NOMO-1 treated with dmso at 0.1 percent for 144 hours (cell line): ENCODE measurements around the gene FAM227B.
"Not testable (repeated sequence)": the region's sequence is repeated elsewhere in the genome, so short reads cannot be mapped to it uniquely, and the experiment has no call there.

Source experiments
- DNase-seq: peaks from one replicate; lab custom pipeline; 2025; ENCODE audit not compliant: unreplicated experiment; lab: John Stamatoyannopoulos, UW

Gene FAM227B

DNA sequence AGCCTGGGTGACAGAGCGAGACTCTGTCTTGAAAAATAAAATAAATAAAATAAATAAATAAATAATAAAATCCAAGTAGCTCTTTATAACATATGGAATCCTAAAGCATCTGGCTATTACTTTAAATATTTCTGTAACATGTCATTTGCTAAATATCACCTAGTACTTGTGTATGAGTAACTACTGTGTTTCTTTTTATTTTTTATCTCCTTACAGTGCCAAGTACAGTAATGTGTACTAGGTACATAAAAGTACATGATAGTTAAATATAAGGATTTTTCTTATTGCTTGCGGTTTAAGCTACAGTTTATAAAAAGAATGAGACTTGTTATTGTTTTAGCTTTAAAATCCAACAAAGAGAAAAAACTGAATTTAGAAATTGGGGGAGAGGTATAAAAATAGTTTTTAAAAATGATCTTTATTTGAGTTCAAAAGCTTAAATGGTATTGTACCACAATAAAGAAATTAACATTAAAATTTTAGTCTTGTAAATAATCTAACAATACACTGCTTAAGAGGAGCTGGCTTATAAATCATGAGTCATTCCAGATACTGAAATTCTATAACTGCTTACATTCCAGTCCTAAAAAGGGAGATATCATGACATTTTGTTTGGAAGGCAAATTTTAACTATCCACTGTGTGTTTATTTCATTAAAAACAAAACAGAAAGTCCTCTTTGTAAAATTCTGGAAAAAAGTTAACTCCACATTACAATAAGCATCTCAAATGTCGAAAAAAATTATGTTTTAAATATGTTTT, 124.4 kb downstream of the FAM227B start:
- DNase-seq, result no peak

DNA sequence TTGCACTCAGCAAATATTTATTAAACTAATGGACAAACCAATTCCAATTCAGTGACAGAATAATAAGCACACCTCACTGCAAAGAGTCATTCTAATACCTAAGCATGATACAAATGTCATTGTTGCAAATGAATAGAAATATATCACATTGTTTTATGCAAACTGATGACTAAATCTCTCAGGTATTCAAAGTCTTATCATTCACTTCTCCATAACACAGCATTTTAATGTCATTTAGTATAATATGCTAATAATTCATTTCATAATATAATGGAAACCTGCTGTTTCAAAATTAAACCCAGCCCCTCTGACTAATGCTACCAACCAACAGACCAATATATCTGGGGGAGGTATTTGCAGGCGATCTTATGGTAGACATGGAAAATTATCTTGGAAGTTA, 125.8 kb downstream of the FAM227B start:
- no peak for DNase-seq

DNA sequence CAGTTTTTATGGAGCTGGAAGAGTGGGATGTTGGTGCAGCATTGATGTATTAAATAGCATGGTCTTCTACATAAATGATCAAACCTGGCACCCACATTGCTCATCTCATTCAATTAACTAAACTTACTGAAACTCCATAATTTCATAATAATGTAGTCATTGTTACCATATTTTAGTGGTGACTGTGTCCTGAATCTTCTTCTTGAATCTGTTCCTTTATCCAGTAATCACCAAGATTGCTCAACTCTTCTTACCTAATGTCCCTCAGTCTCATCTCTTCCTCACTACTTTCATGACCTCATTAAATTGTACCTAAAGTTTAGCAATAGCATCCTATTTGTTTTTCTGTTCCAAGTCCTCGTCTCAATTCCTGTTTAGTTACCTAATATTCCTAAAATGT, 127.8 kb downstream of the FAM227B start:
- DNase-seq, result no peak

DNA sequence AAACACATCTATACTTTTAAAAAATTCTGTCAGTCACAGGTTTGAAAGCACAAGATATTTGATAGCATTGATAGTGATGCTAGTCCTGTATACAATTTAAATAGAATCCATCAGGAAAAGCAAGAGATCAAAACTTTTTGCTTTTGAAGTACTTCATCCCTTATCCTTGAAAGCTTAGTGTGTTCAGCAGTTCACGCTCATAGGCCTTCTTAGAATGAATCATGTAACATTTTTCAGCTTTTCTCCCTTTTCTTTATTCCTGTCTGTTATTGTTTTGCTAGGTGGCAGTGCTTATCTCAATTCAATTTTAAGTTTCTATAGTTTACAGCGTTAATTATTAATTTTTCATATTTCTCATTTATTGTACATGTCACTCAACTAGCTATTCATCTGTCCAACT, 128.5 kb downstream of the FAM227B start:
- no peak for DNase-seq

DNA sequence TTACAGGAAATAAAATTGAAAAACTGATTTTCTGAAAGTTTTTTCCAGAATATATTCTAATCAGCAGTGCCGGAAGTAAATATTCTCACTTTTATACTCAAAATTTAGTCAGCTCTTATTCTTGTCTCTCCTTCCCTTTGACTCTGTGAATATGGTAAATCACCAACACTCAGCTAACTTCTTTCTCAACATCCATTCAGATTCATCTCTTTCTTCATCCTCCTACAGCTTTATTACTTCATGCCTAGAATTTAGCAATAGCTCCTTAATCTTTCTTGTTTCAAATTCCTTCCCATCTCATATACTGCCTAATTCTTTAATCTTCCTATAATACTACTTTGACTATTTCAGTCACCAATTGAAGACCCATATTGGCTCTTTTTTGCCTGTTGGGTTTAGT, 129.7 kb downstream of the FAM227B start:
- no peak for DNase-seq

DNA sequence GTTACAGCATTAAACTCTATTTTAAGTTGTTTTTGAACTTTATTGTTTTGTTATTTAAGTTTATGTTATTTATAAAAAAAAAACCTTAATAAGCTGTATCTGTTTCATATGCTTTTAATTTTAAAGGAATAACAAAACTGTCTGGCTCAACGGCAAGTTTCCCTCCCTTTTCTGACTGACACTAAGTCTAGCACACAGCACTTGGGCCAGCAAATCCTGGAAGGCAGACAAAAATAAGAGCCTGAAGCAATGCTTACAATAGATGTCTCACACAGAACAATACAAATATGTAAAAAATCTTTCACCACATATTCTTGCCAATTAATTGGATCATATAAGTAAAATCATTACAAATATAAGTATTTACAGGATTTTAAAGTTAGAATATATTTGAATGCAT, 135.2 kb downstream of the FAM227B start:
- not testable (repeated sequence) for DNase-seq

DNA sequence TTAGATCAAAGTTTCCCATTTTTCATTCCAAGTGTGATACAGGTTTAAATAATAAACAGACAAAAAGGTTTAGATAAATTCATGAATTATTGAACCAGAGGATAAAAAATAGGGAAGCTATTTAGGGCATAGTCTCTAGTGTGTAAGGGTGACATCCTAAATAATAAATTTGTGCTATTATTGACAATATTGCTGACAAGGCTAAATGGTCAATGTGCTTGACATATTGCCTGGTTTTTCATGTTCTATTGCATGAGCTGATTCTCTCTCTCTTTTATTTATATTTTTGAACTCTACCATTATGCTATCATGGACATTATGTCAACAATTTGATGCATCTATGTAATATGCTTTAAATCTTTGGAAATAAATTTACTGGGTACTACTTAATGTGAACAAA, 141.6 kb downstream of the FAM227B start:
- DNase-seq, result not testable (repeated sequence)

DNA sequence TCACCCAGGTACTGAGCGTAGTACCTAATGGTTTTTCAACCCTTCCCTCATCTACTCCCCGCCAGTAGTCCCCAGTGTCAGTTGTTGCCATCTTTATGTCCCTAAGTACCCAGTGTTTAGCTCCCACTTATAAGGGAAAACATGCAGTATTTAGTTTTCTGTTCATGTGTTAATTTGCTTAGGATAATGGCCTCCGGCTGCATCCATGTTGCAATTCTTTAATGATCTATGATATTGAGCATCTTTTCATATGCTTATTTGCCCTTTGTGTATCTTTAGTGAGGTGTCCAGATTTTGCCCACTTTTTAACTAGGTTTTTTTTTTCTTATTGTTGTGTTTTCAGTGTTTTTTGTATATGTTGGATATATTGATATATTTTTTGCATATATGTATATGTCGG, 142.6 kb downstream of the FAM227B start:
- DNase-seq, result not testable (repeated sequence)

DNA sequence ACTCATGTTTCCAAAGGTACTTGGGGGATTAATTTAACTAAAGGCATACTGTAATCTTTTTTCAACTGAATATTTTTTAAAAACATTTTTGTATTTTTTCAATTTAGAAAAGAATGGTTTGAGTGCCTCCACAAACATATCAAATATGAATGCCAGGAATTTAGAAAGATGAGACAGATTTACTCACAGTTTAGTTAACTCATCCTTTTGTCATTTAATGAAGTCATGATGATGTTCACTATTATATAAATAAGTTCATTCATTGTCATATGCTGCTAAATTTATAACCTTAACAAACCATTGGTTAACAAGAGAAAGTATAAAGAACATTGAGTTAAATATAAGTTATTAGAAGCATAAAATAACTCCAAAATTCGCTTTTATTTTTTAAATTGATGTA, 147.6 kb downstream of the FAM227B start:
- no peak for DNase-seq

DNA sequence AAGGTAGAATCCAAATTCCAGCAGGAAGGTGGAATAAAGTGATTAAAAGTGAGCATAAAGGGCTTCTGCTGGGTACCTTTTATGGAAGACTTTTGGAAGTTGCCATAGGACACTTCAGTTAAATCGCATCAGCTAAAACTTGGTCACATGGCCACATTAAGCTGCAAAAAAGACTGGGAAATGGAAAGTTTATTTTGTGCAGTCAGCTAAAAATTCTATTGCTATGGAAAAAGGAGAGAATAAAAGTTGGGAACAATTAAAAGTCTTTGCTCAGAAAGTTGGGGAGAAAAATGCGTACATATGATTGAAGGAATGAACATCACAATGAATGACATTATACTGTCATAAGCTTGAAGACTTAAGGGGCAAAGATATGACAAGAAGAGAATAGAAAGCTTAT, 148.3 kb downstream of the FAM227B start:
- DNase-seq, result no peak

DNA sequence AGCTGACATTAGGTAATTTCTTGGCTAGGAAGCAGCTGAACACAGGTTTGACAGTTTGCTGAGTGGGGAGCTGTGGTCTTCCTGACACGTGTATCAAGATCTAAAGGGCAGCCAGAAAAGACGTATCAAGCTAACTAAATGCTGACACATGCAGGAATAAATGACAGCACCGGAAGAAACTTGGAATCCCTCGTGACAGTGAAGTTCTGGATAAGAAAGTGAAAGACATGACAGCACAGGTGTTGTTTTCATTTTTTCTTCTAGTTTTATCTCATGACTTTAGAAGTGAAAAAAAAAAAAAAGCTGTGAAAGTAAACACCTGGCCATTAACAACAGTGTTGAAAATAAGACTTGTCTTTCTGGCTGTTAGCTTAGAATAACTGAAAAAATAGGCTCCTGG, 148.9 kb downstream of the FAM227B start:
- DNase-seq, result no peak

DNA sequence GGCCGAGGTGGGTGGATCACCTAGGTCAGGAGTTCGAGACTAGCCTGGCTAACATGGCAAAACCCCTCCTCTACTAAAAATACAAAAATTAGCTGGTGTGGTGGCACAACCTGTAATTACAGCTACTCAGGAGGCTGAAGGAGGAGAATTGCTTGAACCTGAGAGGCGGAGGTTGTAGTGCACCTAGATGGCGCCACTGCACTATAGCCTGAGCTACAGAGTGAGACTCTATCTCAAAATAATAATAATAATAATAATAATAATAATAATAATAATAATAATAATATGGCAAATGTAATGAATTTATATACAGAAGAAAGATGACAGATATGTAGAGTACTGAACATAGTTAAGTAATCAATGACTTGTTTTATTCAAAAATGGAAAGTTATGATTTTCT, 149.4 kb downstream of the FAM227B start:
- not testable (repeated sequence) for DNase-seq

DNA sequence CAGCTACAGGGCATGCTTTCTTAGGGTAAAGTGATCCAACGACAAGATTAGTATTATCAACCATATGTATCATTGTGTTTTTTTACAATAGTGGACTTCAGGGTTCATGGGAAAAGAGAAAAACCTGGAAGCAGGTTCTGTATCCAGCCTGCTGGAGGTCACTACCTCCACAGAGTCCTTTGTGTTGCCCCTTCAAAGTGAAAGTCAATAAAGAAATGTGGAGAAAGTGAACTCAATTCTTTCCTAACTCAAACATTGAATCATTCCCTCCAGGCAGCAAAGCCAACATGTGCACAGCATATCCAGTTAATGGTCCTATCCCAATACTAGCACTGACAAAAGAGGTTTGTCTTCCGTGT, 152.2 kb downstream of the FAM227B start:
- DNase-seq, result no peak

DNA sequence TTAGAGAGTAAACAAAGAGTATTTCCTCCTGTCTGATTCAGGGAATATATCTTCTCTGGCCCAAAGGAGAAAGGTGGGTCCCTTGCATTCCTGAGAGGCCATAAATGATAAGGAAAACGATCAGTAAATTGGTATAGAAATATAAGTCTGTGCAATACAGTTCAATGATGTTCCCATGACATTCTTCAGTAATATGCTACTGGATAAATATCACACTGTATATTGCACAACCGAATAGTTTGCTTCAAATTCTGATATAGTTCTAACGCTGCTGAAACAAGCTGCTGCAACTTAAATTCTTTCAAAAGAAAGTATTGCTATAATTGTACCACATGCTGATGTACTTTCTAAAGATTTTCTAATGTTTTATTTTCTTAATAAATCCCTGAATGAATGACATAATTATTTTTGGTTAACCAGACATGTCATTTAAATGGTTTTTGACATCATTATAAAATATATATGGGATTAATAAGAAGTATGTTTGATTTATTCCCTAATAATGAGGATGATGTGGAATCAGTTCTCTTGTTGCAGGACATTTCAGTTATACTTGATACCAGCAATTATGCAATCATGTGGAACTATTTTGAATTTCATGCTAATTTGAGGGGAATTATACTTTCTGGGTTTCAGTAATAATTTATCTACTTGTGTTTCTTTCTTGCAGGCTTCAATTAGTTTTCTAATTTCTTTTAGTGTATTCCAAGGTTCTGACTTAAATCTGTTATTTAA, 152.7 kb downstream of the FAM227B start:
- no peak for DNase-seq

DNA sequence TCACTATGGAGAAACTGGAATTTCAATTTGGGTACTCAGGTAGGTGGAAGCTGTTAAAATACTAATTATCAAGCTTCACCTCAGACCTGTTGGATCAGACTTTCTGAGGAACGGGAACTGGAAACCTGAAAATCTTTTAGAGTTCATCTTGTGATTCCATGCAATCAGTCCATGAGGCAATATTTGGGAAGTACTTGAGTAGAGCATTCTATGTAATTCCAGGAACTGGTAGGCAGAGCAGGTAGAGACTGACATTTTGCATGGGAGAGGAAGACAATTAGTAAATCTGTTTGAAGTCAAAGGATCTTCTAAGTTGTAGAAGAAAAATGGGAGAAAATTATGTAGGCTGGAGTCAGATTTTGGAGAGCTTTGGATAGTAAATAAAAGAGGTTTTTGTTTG, 154.5 kb downstream of the FAM227B start:
- no peak for DNase-seq

DNA sequence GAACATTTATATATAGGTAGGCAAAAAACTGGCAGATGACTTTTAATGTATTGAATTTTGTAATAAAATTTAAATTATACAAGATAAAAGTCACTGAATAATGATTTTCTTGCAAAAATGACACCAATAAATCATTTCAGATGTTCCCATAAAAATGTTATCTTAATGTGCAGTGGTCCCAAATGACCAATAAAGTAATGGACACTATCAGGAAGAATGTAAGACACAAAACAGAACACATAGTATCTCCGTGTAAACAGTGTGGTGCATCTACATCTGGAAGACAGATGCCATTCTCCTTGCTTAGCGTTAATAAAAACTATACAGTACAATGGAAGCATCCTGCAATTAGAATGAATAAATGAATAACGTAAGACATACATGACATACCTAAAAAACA, 156.1 kb downstream of the FAM227B start:
- no peak for DNase-seq

DNA sequence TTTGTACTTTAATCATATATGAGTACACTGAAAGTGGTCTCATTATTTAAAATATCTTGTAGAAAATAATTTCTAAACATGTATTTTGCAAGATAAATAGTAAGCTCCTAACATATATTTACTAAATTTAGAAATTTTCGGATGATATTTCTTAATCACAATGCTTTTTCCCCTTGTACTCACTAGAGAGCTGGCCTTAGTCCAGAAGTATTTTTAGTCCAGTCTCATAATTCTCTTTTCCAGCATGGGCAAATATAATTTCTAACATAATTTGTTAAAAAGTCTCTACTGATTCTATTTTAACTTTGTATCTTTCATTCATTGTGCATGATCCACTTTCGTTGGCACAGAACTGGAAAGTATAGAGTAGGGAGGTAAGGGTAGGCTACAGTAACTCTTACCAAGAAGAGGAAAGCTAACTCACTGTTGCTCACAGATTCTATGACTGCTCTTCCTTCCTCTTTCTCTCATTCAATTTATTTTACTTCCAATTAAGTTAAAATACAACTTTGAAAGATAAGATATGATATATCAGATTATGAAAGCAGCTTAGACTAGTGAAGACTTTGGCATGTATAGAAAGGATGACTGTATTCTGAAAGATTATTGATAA, 158.3 kb downstream of the FAM227B start:
- peak; percentile 11 for DNase-seq

DNA sequence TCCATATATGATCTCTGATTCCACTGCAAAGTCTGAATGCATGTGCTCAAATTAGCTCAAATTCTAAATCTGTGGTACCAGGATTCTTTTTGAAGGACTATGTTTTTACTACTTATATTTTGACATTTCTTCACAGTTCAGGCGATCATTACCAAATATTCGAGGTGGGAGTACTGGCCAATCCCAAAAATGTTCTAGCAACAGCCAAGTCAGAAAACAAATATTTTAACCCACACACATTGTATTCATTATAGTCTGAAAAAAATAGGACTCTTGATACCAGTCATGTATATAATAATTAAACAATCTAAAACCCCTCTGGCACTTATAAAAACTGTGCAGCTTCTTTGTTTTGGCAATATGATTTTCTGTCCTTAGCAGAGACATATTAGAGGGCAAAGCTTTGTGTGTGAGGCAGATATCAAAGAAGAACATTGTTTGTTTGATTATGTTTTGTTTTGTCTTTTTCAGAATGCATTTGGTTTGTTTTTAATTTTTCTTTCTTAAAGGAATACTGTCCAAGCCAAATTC, 160.1 kb downstream of the FAM227B start:
- DNase-seq, result no peak

DNA sequence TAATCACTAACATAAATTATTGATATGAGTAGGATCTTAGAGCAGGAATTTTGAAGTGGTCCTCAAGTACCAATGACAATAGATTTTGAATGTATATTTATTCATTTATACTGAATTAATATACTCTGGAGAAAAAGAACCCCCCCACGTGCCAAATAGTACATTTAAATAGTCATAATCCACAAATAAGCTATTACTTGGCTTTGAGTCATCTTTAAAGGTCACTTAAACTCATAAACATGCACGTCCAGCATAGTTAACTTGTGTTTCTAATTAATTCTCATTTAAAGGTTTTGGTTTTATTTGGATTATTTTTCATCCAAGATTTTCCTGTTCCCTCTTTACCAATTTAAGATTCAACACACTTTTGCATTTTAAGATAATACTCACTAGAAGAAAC, 162.5 kb downstream of the FAM227B start:
- DNase-seq, result no peak

DNA sequence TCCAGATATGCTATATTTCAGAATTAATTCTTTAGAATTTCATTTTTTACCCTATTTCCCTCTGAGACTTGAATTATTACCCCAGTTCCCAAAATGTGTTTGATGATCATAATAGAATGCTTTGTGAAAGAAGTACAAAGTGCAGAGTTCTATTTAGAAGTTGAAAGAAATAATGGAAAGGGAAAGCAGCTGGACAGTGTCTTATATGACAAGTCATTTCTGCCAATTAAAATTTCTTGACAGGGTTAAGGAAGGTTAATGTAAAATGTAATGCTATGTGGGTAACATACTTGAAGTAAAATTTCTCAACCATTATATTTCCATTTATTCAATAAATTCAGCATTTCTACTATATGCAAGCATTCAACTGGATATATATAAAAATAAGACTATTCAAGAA, 164.5 kb downstream of the FAM227B start:
- DNase-seq, result no peak

DNA sequence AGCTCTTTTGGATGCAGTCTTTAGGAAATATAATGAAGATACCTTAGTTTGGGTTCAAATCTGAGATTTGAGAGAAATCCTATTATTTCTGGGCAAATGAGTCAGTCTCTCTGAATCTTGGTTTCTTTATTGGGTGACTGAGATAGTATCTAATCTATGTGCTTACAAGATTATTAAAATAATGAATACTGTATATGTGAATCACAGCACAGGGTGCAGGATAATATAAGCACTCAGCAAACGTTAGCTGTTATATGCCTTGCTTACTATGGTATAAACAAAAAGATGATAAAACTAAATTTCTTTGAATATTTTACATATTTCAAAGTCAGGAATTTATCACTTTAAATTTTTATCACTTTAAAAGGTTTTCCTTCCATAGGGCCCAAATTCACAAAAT, 168.0 kb downstream of the FAM227B start:
- DNase-seq, result no peak

DNA sequence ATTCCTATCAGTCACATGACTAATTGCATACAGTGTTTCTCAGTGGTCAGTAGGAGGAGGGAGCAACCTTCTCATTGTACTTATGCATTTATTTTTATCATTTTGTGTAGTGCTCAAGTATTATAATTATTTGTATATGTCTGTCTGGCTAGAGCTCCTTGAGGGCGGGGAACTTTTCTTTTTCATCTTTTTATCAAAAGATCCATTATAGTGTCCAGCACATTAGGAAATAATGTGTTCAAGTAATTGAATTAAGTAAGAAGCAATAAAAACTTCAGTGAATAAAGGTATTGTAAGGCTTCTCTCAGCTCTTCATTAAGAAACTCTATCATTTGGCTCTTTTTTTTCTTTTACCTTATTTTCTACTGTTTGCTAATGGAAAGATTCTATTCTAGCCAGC, 178.8 kb downstream of the FAM227B start:
- no peak for DNase-seq
